GM13976 (cell line): ENCODE data around the gene TMTC4.

ENCODE experiments used
- DNase-seq: peaks from one replicate; pipeline ENCODE4 v3.0.0; 2012; ENCODE audit warnings: low spot score
- CTCF ChIP-seq: IDR thresholded peaks from 2 replicates; pipeline ENCODE4 v1.5.1; 2012; ENCODE audit warnings: borderline replicate concordance, mild to moderate bottlenecking; ENCODE audit not compliant: insufficient read depth; ENCODE audit errors: extremely low read depth, missing control alignments, control extremely low read depth
- in situ Hi-C: fragments of 300-500 bp; cut with MboI; formaldehyde crosslinking; loops from one replicate; pipeline ENCODE4 v1.12.0; 2022; ENCODE audit warnings: low sequenced_read_pairs, mixed read lengths, inconsistent platforms; ENCODE audit not compliant: unreplicated experiment

The TMTC4 gene

GRCh38 chr13:100675661-100676129, 1.1 kb upstream of the TMTC4 start:
- TF ChIP-seq CTCF, result no peak
- in situ Hi-C loops, result no loop called here
- DNase-seq, result no peak

- peak; percentile 52 for TF ChIP-seq CTCF
- peak; percentile 99 for DNase-seq
- in situ Hi-C loops, result no loop called here
Measured at GRCh38 chr13:100674872-100675660, 471 bp upstream of the TMTC4 start.

GRCh38 chr13:100673713-100674571, 653 bp downstream of the TMTC4 start:
- in situ Hi-C loops, result no loop called here
- DNase-seq, result peak; percentile 64

GRCh38 chr13:100673376-100673712, 1.3 kb downstream of the TMTC4 start:
- no peak for TF ChIP-seq CTCF
- DNase-seq, result no peak
- in situ Hi-C loops, result no loop called here

More at GRCh38 chr13:100673713-100674571, 653 bp downstream of the TMTC4 start:
- TF ChIP-seq CTCF, result no peak

- in situ Hi-C loops, result no loop called here
- TF ChIP-seq CTCF, result no peak
- no peak for DNase-seq
Measured at GRCh38 chr13:100671389-100672182, 3.0 kb downstream of the TMTC4 start.

GRCh38 chr13:100668408-100668807, 6.2 kb downstream of the TMTC4 start:
- TF ChIP-seq CTCF, result no peak
- no peak for DNase-seq
- in situ Hi-C loops, result no loop called here
